ENCODE measurements around the gene HDGF. TPM values are rescaled to one million over a fixed set of nuclear protein-coding genes. Genes with fewer than 3 reads are reported as not detected.

HDGF gene
- total and polyA plus RNA-seq, 2 of the 8 experiments (the other 6 are each of a cell fraction or from before 2014, with no cell fraction given): 145 to 391 TPM

- TF ChIP-seq HDAC2 (IDR thresholded peaks at IDR 0.05; ENCODE audit: borderline replicate concordance in 1 of 2, low read depth in 2 of 2, low read length in 2 of 2) (no peak; a peak in 1 of 4 replicates), ASH2L (IDR thresholded peaks at IDR 0.05; ENCODE audit: low read length) (peak; percentile 70), KDM4A (IDR thresholded peaks at IDR 0.05; ENCODE audit: low read depth, low read length, severe bottlenecking) (no peak), EGR1 (IDR thresholded peaks at IDR 0.05; ENCODE audit: borderline replicate concordance, low read depth, low read length) (peak; percentile 88), POLR2AphosphoS5 (IDR thresholded peaks at IDR 0.05; ENCODE audit: low read depth, low read length) (no peak), POU5F1 (IDR thresholded peaks at IDR 0.05; ENCODE audit: low read depth, low read length) (no peak), RAD21 (IDR thresholded peaks at IDR 0.05 in 1 of 2, conservative IDR thresholded peaks at IDR 0.05 in 1 of 2; ENCODE audit: low read depth in 2 of 2, low read length in 2 of 2) (no peak), JUND (IDR thresholded peaks at IDR 0.05; ENCODE audit: low read length) (0 out of 2 replicates have a peak, but pooled peaks have one; percentile 34), BCL11A (IDR thresholded peaks at IDR 0.05; ENCODE audit: low read depth in 2 of 2, low read length in 2 of 2) (no peak)
Measured at GRCh38 chr1:156708218-156708661, 43.2 kb downstream of the HDGF start (continued).

Measured in H1 (cell line).